ENCODE measurements around the gene APCDD1L. TPM values are rescaled to one million over a fixed set of nuclear protein-coding genes. Genes with fewer than 3 reads are reported as not detected.

The APCDD1L gene
- polyA plus RNA-seq, 1 of the 3 experiments (the other 2 are of a cell fraction): 0.99 TPM

- TF ChIP-seq IRF3 (IDR thresholded peaks at IDR 0.05; ENCODE audit: low read depth, low read length): no peak
Observed at GRCh38 chr20:58504566-58504965, 10.6 kb downstream of the APCDD1L start (continued).

- CTCF ChIA-PET: interaction anchor here (1.2 kb wide), 1 partner anchor 96 kb away, joined by 3 read pairs; no protein-coding TSS in a partner anchor
- Histone ChIP-seq H3K79me2 (ENCODE audit: insufficient read depth) (no peaks in the 10 kb centered on the region), H3K9me2 (no peaks in the 10 kb centered on the region), H3F3A (replicated peaks; ENCODE audit: insufficient read depth) (no peaks in the 10 kb centered on the region), H4K20me1 (ENCODE audit: insufficient read depth) (no peaks in the 10 kb centered on the region), H3K4me2 (no peak overlapping the region), H3K36me3 (replicated peaks in 1 of 2; ENCODE audit: control insufficient read depth in 1 of 2, insufficient read depth in 2 of 2, low read length in 1 of 2) (no peaks in the 10 kb centered on the region), H3K9me3 (0 out of 2 replicates have a peak, but pooled peaks cover 7% of the 10 kb centered on the region), H3K27ac (ENCODE audit: low read depth in 2 of 2, low read length in 1 of 2) (no peak overlapping the region), H3K4me1 (ENCODE audit: control insufficient read depth in 1 of 2, insufficient read depth in 2 of 2, low read depth in 1 of 2, low read length in 1 of 2) (no peaks in the 10 kb centered on the region), H3K27me3 (ENCODE audit: insufficient read depth) (no peaks in the 10 kb centered on the region), H2AFZ (ENCODE audit: low read depth) (no peak overlapping the region), H3K4me3 (ENCODE audit: low read depth in 2 of 2, low read length in 1 of 2) (no peak overlapping the region), H3K9ac (no peak overlapping the region)
- DNase-seq: no peak
- POLR2A ChIA-PET: interaction anchor here (0.7 kb wide), 1 partner anchor 255 kb away, joined by 3 read pairs; no protein-coding TSS in a partner anchor
- WGBS (ENCODE audit: low lambda C conversion rate): 17% methylated on average over 1 of the region's 1 CpG
- TF ChIP-seq TEAD4 (IDR thresholded peaks at IDR 0.05; ENCODE audit: borderline replicate concordance, insufficient read depth) (no peak), FOXJ3 (CRISPR knock-in tag; IDR thresholded peaks at IDR 0.05) (no peak), GATA2 (CRISPR knock-in tag; IDR thresholded peaks at IDR 0.05) (no peak), SMC3 (IDR thresholded peaks at IDR 0.05; ENCODE audit: low read depth, low read length) (no peak), CHD2 (IDR thresholded peaks at IDR 0.05; ENCODE audit: low read length, partially characterized antibody) (no peak), SIN3A (IDR thresholded peaks at IDR 0.05; ENCODE audit: borderline replicate concordance, low read depth, low read length) (no peak), MXI1 (IDR thresholded peaks at IDR 0.05; ENCODE audit: low read depth, low read length) (no peak), FOXM1 (IDR thresholded peaks at IDR 0.05; ENCODE audit: low read depth) (no peak), EZH2phosphoT487 (IDR thresholded peaks at IDR 0.05; ENCODE audit: borderline replicate concordance, low read depth) (no peak), MAX (IDR thresholded peaks at IDR 0.05; ENCODE audit: low read depth) (no peak), PBX3 (IDR thresholded peaks at IDR 0.05) (no peak), MEF2A (IDR thresholded peaks at IDR 0.05; ENCODE audit: borderline replicate concordance, low read depth) (no peak), CTCF (IDR thresholded peaks at IDR 0.05) (no peak)
Observed at GRCh38 chr20:58503668-58504067, 11.5 kb downstream of the APCDD1L start.
